Measurements from ENCODE around the gene NCKAP5L.

GRCh38 chr12:49750027-49750995 is 77.9 kb downstream of the NCKAP5L start:
- no peak; a peak in 1 of 4 replicates for TF ChIP-seq CTCF (conservative IDR thresholded peaks at IDR 0.05; ENCODE audit: low read depth in 2 of 2)
- no peak for TF ChIP-seq ZNF462 (CRISPR knock-in tag; IDR thresholded peaks at IDR 0.05)
- TF ChIP-seq POLR2AphosphoS5 (IDR thresholded peaks at IDR 0.05; ENCODE audit: low read depth): no peak

Data from GM23338 (cell line).